Karpas-422 (cell line): ENCODE results near the gene CBY3. TPM values are rescaled to one million over a fixed set of nuclear protein-coding genes. Genes with fewer than 3 reads are reported as not detected.
A peak's percentile ranks its signal among the peaks of the same experiment; 100 is the strongest.
"Not testable (repeated sequence)": the region's sequence is repeated elsewhere in the genome, so short reads cannot be mapped to it uniquely, and the experiment has no call there.

ENCODE experiments used
- DNase-seq: peaks from one replicate; pipeline ENCODE4 v3.0.0-alpha.2; 2015
- H2AFZ ChIP-seq: fragments of 200-600 bp; sonication (generic); 2 replicates; pipeline ENCODE4 v1.6.1; 2014; ENCODE audit warnings: antibody characterized with exemption, low read length, mixed read lengths
- H3K27ac ChIP-seq: fragments of 200-600 bp; sonication (generic); 2 replicates; pipeline ENCODE4 v1.5.1; 2014; ENCODE audit warnings: mild to moderate bottlenecking, low read length, moderate library complexity
- H3K27me3 ChIP-seq: fragments of 200-600 bp; sonication (generic); 2 replicates; pipeline ENCODE4 v1.6.1; 2014; ENCODE audit warnings: low read length, mixed read lengths
- H3K36me3 ChIP-seq: fragments of 200-600 bp; sonication (generic); 2 replicates; pipeline ENCODE4 v1.6.1; 2014; ENCODE audit warnings: low read length, mixed read lengths; ENCODE audit not compliant: insufficient read depth
- H3K4me1 ChIP-seq: fragments of 200-600 bp; sonication (generic); 2 replicates; pipeline ENCODE4 v1.6.1; 2014; ENCODE audit warnings: mild to moderate bottlenecking, low read length, mixed read lengths
- H3K4me2 ChIP-seq: fragments of 200-600 bp; sonication (generic); 2 replicates; pipeline ENCODE4 v1.6.1; 2014; ENCODE audit warnings: low read length, low read depth, mild to moderate bottlenecking; ENCODE audit not compliant: poor library complexity, severe bottlenecking
- H3K4me3 ChIP-seq: fragments of 200-600 bp; sonication (generic); 2 replicates; pipeline ENCODE4 v1.5.1; 2014; ENCODE audit warnings: mild to moderate bottlenecking, antibody characterized with exemption, low read length, mixed read lengths
- H3K79me2 ChIP-seq: fragments of 200-600 bp; sonication (generic); 2 replicates; pipeline ENCODE4 v1.6.1; 2014; ENCODE audit warnings: mild to moderate bottlenecking, low read length, mixed read lengths
- H3K9ac ChIP-seq: fragments of 200-600 bp; sonication (generic); 2 replicates; pipeline ENCODE4 v1.6.0; 2014; ENCODE audit warnings: low read length
- H3K9me2 ChIP-seq: fragments of 200-600 bp; sonication (generic), shearing (Covaris generic); replicated peaks from 2 replicates; pipeline ENCODE4 v1.6.0; 2014; ENCODE audit warnings: mild to moderate bottlenecking, low read length, moderate library complexity; ENCODE audit not compliant: insufficient read depth
- H3K9me3 ChIP-seq: fragments of 300-700, 200-600 bp; sonication (generic); 2 replicates; pipeline ENCODE4 v1.6.1; 2014; ENCODE audit warnings: low read length, mixed read lengths
- H4K20me1 ChIP-seq: fragments of 200-600 bp; sonication (generic); 2 replicates; pipeline ENCODE4 v1.6.1; 2014; ENCODE audit warnings: mild to moderate bottlenecking, antibody characterized with exemption, low read length, low read depth; ENCODE audit not compliant: insufficient read depth
- total RNA-seq: library from RNA; depleted of rRNA; stranded (reverse); fragments of >200 nt; shearing (Covaris generic); gene quantifications from 2 replicates; pipeline ENCODE4 v1.2.3, GENCODE V29; 2014; ENCODE audit warnings: low replicate concordance

The CBY3 gene
- total RNA-seq, 1 experiment from 2014 or later, result not detected

DNA sequence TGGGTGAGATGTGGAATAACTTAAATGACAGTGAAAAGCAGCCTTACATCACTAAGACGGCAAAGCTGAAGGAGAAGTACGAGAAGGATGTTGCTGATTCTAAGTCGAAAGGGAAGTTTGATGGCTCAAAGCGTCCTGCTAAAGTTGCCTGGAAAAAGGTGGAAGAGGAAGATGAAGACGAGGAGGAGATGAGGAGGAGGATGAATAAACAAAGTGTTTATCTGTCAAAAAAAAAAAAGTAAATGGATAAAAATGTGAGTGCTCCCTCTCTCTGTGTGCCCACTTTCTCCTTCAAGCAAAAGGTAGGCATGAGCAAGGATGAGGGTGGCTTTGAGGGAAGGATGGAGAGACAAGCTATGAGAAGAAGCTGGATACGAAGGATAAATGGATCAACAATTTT is 13.7 kb upstream of the CBY3 start:
- H3K27me3 ChIP-seq, result no peaks in the 10 kb centered on the region
- DNase-seq, result no peak
- no peak overlapping the region for H3K4me3 ChIP-seq
- no peak overlapping the region for H2AFZ ChIP-seq
- H3K4me1 ChIP-seq, result peaks cover 12% of the 10 kb centered on the region
- H3K9me3 ChIP-seq, result no peaks in the 10 kb centered on the region
- H3K36me3 ChIP-seq, result no peaks in the 10 kb centered on the region
- H3K9ac ChIP-seq, result no peak overlapping the region
- H3K9me2 ChIP-seq, result no peaks in the 10 kb centered on the region
- no peak overlapping the region for H3K4me2 ChIP-seq
- peaks cover 4% of the 10 kb centered on the region; the same call in 1 of the 2 replicates for H4K20me1 ChIP-seq
- H3K79me2 ChIP-seq, result peaks cover 8% of the 10 kb centered on the region
- H3K27ac ChIP-seq, result no peak overlapping the region

DNA sequence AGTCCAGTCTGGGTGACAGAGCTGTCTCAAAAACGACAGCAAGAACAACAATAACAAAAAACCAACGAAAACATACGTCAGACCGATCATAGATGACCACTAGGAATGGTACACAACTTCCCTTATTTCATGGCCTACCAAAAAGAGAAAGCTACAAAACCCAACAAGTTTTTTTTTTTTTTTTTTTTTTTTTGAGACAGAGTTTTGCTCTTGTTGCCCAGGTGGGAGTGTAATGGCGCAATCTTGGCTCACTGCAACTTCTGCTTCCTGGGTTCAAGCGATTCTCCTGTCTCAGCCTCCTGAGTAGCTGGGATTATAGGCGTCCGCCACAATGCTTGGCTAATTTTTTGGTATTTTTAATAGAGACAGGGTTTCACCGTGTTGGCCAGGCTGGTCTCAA is 8.4 kb upstream of the CBY3 start:
- not testable (repeated sequence) for H3K27me3 ChIP-seq, H3K9me3 ChIP-seq, H3K9ac ChIP-seq, H3K79me2 ChIP-seq, H3K36me3 ChIP-seq, H4K20me1 ChIP-seq, H3K4me1 ChIP-seq, DNase-seq, H3K4me3 ChIP-seq, H3K27ac ChIP-seq, H3K4me2 ChIP-seq, H2AFZ ChIP-seq, H3K9me2 ChIP-seq

DNA sequence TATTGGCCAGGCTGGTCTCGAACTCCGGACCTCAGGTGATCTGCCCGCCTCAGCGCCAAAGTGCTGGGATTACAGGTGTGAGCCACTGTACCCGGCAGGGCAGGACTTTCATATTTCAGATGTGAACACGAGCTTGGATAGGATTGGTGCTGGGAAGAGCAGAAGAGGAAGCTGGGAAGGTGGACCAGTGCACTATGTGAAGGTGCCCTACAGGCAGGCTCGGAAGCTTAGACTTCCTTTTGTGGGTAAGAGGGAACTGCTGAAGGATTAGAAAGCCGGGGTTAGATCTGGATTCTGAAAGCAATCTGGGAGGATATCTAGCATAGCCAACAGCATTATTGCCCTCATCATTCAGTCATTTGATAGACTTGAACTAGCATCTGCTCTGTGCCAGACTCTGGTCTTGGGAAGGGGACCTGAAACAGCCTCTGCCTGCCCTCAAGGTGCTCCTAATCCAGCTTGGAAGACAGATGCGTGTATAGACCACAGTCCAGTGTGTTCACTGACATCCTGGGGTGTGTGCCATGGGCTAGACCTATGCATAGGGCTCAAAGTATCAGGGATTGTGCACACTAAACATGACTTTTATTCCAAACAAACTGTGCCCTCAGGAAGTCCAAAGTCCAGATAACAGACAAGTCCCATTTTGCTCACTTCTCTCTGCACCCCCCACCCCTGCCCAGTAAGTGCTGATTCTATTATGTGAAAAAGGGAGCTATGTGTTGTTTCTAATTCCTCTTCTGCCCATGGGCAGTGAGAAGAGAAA is 637 bp downstream of the CBY3 start:
- Histone ChIP-seq H3K9ac (no peak overlapping the region), H3K27ac (no peak overlapping the region), H3K79me2 (peaks cover 5% of the 10 kb centered on the region), H3K27me3 (no peaks in the 10 kb centered on the region), H4K20me1 (no peaks in the 10 kb centered on the region), H3K4me3 (no peak overlapping the region), H3K9me3 (no peaks in the 10 kb centered on the region), H2AFZ (no peak overlapping the region), H3K4me2 (no peak overlapping the region), H3K36me3 (no peaks in the 10 kb centered on the region), H3K4me1 (peaks cover 23% of the 10 kb centered on the region), H3K9me2 (no peaks in the 10 kb centered on the region)
- DNase-seq, result peak; percentile 37

DNA sequence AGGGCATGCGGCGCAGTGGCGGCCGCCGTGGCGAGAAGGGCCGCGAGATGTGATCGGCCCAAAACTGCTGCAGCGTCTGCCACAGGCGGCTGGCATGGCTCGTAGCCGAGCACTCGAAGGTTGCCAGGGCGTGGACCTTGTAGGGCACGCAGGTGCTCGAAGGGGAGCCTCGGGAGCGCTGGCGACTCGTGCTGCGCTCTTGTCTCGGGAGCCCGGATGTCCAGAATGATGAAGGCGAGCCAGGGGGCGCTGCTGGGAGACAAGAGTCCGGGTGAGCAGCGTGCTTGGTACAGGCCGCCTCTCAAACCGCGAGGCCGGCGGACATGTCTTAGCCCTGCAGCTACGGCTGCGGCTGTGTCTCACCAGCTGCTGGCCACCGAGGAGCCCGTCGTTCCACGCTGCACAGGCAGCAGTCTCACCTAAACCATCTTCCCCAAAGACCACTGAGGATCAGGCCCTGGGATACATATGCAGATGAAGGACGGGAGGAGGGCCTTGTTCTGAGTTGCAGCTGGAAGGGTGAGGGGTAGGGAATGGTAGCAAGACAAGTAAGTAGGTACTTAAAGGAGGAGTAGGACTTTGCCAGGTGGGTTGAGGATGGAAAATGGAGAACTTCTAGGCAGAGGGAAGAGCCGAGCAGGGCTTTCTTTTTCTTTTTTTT is 1.7 kb downstream of the CBY3 start:
- no peaks in the 10 kb centered on the region for H3K9me3 ChIP-seq
- peak overlapping the region; percentile 95 for H3K4me2 ChIP-seq
- H3K27me3 ChIP-seq, result no peaks in the 10 kb centered on the region
- no peaks in the 10 kb centered on the region for H4K20me1 ChIP-seq
- peak overlapping the region; percentile 98 for H3K4me3 ChIP-seq
- peaks cover 5% of the 10 kb centered on the region for H3K79me2 ChIP-seq
- no peak overlapping the region for H3K27ac ChIP-seq
- no peak for DNase-seq
- H3K4me1 ChIP-seq, result peaks cover 23% of the 10 kb centered on the region
- peak overlapping the region; percentile 90; the same call in 1 of the 2 replicates for H2AFZ ChIP-seq
- H3K9ac ChIP-seq, result peak overlapping the region; percentile 99
- H3K36me3 ChIP-seq, result no peaks in the 10 kb centered on the region
- no peaks in the 10 kb centered on the region for H3K9me2 ChIP-seq

DNA sequence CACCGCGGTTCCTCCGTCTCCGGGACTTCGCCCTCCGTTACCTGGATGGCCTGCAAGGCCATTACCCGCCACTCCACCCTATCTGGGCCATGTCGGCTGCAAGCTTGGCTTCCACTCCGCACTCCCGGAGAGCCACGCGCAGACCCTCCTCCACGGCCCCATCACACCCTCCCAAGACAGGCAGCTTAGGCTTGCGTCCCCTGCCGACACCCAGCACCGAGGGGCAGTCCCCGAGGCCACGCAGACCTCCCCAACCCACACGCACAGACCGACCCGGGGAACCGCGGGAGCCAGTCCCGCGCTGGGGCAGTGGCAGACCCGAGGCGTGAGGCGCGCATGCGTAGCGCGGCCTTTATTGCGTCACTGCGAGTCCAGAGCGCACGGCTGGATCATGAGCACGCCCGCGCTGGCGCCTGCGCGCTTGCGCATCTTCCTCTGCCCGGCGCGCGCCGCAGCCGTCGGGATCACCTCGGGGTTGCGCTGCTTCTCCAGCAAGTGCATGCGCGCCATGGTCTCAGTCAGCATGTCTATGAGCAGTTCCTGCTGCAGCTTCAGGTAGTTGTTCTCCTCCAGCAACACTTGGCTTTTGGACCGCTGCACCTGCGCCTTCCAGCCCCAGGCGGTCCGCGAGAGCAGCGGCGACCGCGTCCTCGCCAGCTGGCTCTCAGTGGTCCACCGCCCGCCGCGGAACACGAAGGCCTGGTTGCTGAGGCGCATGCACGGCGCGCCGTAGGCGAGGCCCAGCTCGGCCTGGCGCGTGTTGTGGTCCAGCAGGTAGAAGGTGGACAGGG is 2.4 kb downstream of the CBY3 start:
- H3K79me2 ChIP-seq, result peaks cover 5% of the 10 kb centered on the region
- no peaks in the 10 kb centered on the region for H3K9me3 ChIP-seq
- H4K20me1 ChIP-seq, result no peaks in the 10 kb centered on the region
- H3K9me2 ChIP-seq, result no peaks in the 10 kb centered on the region
- peak overlapping the region; percentile 98 for H3K4me3 ChIP-seq
- peaks cover 23% of the 10 kb centered on the region for H3K4me1 ChIP-seq
- peak overlapping the region; percentile 95 for H3K4me2 ChIP-seq
- H3K27me3 ChIP-seq, result no peaks in the 10 kb centered on the region
- H3K36me3 ChIP-seq, result no peaks in the 10 kb centered on the region
- H2AFZ ChIP-seq, result peak overlapping the region; percentile 91
- H3K9ac ChIP-seq, result peak overlapping the region; percentile 99
- peak overlapping the region; percentile 14; the same call in 1 of the 2 replicates for H3K27ac ChIP-seq
- peak; percentile 98 for DNase-seq

DNA sequence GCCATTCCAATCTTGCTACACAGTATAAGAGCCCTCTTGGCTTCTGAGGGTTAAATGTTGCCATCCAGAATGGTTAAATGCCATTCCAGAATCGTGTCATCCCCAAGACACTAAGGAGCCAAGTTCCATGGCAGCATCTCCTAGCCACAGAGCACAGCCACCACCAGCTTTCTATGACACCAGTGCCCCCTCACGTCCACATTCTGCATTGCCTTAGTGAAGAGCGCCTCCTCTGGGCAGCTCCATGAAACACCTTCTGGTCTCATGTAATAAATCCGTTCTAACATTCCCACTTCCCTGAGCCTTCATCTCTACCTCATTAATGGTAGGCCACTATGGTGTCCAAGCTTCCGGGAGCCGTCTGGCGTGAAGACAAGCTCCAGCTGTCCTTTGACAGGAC is 12.4 kb downstream of the CBY3 start:
- H3K27me3 ChIP-seq, result no peaks in the 10 kb centered on the region
- no peak overlapping the region for H3K9ac ChIP-seq
- no peaks in the 10 kb centered on the region for H3K9me2 ChIP-seq
- H3K27ac ChIP-seq, result no peak overlapping the region
- H3K4me2 ChIP-seq, result no peak overlapping the region
- no peaks in the 10 kb centered on the region for H3K9me3 ChIP-seq
- H3K36me3 ChIP-seq, result no peaks in the 10 kb centered on the region
- no peaks in the 10 kb centered on the region for H3K79me2 ChIP-seq
- H2AFZ ChIP-seq, result no peak overlapping the region
- peak; percentile 91 for DNase-seq
- no peak overlapping the region for H3K4me3 ChIP-seq
- H4K20me1 ChIP-seq, result no peaks in the 10 kb centered on the region
- H3K4me1 ChIP-seq, result no peaks in the 10 kb centered on the region

DNA sequence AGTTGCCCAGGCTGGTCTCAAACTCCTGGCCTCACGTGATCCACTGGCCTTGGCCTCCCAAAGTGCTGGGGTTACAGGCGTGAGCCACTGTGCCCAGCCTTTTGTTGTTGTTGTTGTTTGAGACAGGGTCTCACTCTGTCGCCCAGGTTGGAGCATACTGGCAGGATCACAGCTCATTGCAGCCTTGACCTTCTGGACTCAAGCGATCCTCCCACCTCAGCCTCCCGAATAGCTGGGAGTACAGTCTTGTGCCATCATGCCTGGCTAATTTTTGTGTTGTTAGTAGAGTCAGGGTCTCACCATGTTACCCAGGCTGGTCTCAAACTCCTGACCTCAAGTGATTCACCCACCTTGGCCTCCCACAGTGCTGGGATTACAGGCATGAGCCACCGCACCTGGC is 19.2 kb downstream of the CBY3 start:
- H3K4me3 ChIP-seq, H3K9me2 ChIP-seq, H3K36me3 ChIP-seq, H2AFZ ChIP-seq, H3K9ac ChIP-seq, DNase-seq, H4K20me1 ChIP-seq, H3K9me3 ChIP-seq, H3K4me2 ChIP-seq, H3K27ac ChIP-seq, H3K79me2 ChIP-seq, H3K27me3 ChIP-seq, H3K4me1 ChIP-seq: not testable (repeated sequence)
